ENCODE results near the gene VSTM2B. TPM values are rescaled to one million over a fixed set of nuclear protein-coding genes. Genes with fewer than 3 reads are reported as not detected.

The VSTM2B gene
- total RNA-seq, 1 donor, result not detected

GRCh38 chr19:29573486-29573885 is 47.7 kb downstream of the VSTM2B start:
- TF ChIP-seq CTCF (IDR thresholded peaks at IDR 0.05; ENCODE audit: insufficient read depth, low read depth, low read length), result no peak
- H3K4me3 ChIP-seq (ENCODE audit: low read depth, low read length), result no peak overlapping the region
- no peak for DNase-seq (ENCODE audit: low read depth)

- H3K4me3 ChIP-seq (ENCODE audit: low read depth, low read length), result no peak overlapping the region
- no peak for TF ChIP-seq CTCF (IDR thresholded peaks at IDR 0.05; ENCODE audit: insufficient read depth, low read depth, low read length)
Observed at GRCh38 chr19:29574510-29574909, 48.7 kb downstream of the VSTM2B start.

GRCh38 chr19:29576046-29576606 is 50.3 kb downstream of the VSTM2B start:
- H3K4me3 ChIP-seq (ENCODE audit: low read depth, low read length), result no peak overlapping the region
- TF ChIP-seq CTCF (IDR thresholded peaks at IDR 0.05; ENCODE audit: insufficient read depth, low read depth, low read length), result no peak
- no peak for DNase-seq (ENCODE audit: low read depth)

More at GRCh38 chr19:29574510-29574909, 48.7 kb downstream of the VSTM2B start:
- DNase-seq (ENCODE audit: low read depth), result no peak

- TF ChIP-seq CTCF (IDR thresholded peaks at IDR 0.05; ENCODE audit: insufficient read depth, low read depth, low read length), result no peak
- no peak for DNase-seq (ENCODE audit: low read depth)
- H3K4me3 ChIP-seq (ENCODE audit: low read depth, low read length), result no peak overlapping the region
Observed at GRCh38 chr19:29576761-29577648, 51.2 kb downstream of the VSTM2B start.

- no peak for TF ChIP-seq CTCF (IDR thresholded peaks at IDR 0.05; ENCODE audit: insufficient read depth, low read depth, low read length)
- DNase-seq (ENCODE audit: low read depth), result no peak
- H3K4me3 ChIP-seq (ENCODE audit: low read depth, low read length), result no peak overlapping the region
Observed at GRCh38 chr19:29577649-29577963, 51.8 kb downstream of the VSTM2B start.

GRCh38 chr19:29578349-29578748 is 52.6 kb downstream of the VSTM2B start:
- no peak for TF ChIP-seq CTCF (IDR thresholded peaks at IDR 0.05; ENCODE audit: insufficient read depth, low read depth, low read length)
- no peak overlapping the region for H3K4me3 ChIP-seq (ENCODE audit: low read depth, low read length)
- no peak for DNase-seq (ENCODE audit: low read depth)
